Medulla oblongata (tissue), 1 donor: ENCODE results near the gene TRIM63.

Experiments
- DNase-seq: peaks from one replicate; pipeline ENCODE4 v3.0.0-alpha.2; 2015; ENCODE audit errors: extremely low spot score

Gene TRIM63

GRCh38 chr1:26034504-26035202 lies 32.8 kb downstream of the TRIM63 start:
- no peak for DNase-seq

GRCh38 chr1:26032656-26033357 lies 34.6 kb downstream of the TRIM63 start:
- DNase-seq = no peak

- no peak for DNase-seq
Observed at GRCh38 chr1:26031611-26032220, 35.7 kb downstream of the TRIM63 start.

- DNase-seq = no peak
Observed at GRCh38 chr1:26031196-26031595, 36.2 kb downstream of the TRIM63 start.

GRCh38 chr1:26029864-26030481 lies 37.5 kb downstream of the TRIM63 start:
- DNase-seq = no peak

GRCh38 chr1:26029054-26029863 lies 38.2 kb downstream of the TRIM63 start:
- DNase-seq = no peak

- no peak for DNase-seq
Observed at GRCh38 chr1:26028490-26028980, 38.9 kb downstream of the TRIM63 start.

GRCh38 chr1:26027716-26028489 lies 39.5 kb downstream of the TRIM63 start:
- no peak for DNase-seq

GRCh38 chr1:26025517-26025916 lies 41.9 kb downstream of the TRIM63 start:
- no peak for DNase-seq

- DNase-seq = no peak
Observed at GRCh38 chr1:26025060-26025459, 42.4 kb downstream of the TRIM63 start.

GRCh38 chr1:26023826-26024225 lies 43.6 kb downstream of the TRIM63 start:
- DNase-seq = no peak

- no peak for DNase-seq
Observed at GRCh38 chr1:26023009-26023408, 44.4 kb downstream of the TRIM63 start.

GRCh38 chr1:26022404-26022779 lies 45.0 kb downstream of the TRIM63 start:
- no peak for DNase-seq

- DNase-seq = peak; percentile 42
Observed at GRCh38 chr1:26021647-26022403, 45.6 kb downstream of the TRIM63 start, which contains the start of gene EXTL1. Gene EXTL1 (plus strand): TSS chr1:26021775. CDS start chr1:26022647, 872 bp downstream.

GRCh38 chr1:26020941-26021646 lies 46.3 kb downstream of the TRIM63 start:
- no peak for DNase-seq

- DNase-seq = no peak
Observed at GRCh38 chr1:26020330-26020768, 47.1 kb downstream of the TRIM63 start.

- DNase-seq = no peak
Observed at GRCh38 chr1:26019641-26020315, 47.7 kb downstream of the TRIM63 start.

GRCh38 chr1:26017606-26018005 lies 49.8 kb downstream of the TRIM63 start:
- no peak for DNase-seq
